ENCODE results near the gene PACS2. TPM values are rescaled to one million over a fixed set of nuclear protein-coding genes. Genes with fewer than 3 reads are reported as not detected.

PACS2 gene
- total RNA-seq, 2 donors from 2014 or later = 117 to 121 TPM

DNA sequence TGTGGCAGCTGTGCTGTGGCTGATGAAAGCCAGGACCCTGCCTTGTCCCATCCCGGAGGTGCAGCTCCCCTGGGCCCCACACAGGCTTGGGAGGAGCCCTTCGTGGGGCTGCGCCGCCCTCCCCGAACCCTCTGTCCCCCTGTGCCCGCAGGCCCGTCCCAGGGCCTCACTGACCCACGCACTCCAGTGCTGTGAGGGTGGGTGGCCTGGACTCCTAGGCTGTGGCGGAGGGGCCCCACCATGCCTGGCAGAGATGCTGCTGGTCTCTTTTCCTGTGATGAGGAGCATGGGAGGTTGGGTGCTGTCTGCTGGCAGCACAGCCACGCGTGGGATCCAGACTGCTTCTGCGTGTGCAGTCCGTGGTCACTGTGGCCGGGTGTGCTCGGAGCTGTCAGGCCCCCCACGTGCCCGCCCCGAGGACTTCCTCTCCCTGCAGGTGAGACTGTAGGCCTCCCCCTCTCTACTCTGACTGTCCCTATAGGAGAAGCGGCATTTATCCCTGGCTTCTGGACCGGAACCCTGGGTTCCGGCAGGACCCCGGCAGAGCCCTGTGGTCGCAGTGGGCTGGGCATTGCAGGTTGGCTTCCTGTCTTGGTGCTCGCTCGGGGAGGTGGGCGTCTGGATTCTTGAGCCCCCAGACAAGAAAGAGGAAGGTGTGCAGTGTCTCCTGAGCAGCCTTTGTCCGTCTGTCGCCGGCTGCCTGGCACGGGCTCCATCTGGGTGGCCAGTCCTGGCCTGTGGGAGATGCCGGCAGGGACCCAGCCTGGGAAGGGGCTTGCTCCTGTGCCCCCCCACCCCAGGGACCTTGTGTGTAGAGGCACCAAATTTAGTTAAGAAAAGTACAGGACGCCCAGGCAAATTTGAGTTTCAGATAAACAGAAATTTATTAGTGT is 107.4 kb downstream of the PACS2 start:
- Histone ChIP-seq H3K36me3 (ENCODE audit: control insufficient read depth, insufficient read depth, low read length) (peaks cover 30% of the 10 kb centered on the region), H3K9me3 (ENCODE audit: control insufficient read depth, low read length) (peaks cover 6% of the 10 kb centered on the region), H3K4me1 (ENCODE audit: control insufficient read depth, insufficient read depth, low read length) (peaks cover 4% of the 10 kb centered on the region), H3K4me3 (ENCODE audit: low read length) (peak overlapping the region; percentile 88), H3K9ac (ENCODE audit: extremely low read depth, low read length, poor library complexity, severe bottlenecking) (peak overlapping the region; percentile 76), H3K27me3 (ENCODE audit: control insufficient read depth, insufficient read depth, low read length, poor library complexity, severe bottlenecking) (no peaks in the 10 kb centered on the region), H3K27ac (ENCODE audit: low read depth, low read length) (no peak overlapping the region)
- Mint-ChIP-seq H3K27ac (peak overlapping the region; percentile 39), H3K4me3 (peak overlapping the region; percentile 85), H3K9me3 (no peaks in the 10 kb centered on the region), H3K36me3 (ENCODE audit: low read depth) (peaks cover 33% of the 10 kb centered on the region), H3K4me1 (peaks cover 6% of the 10 kb centered on the region), H3K27me3 (ENCODE audit: insufficient read depth) (peaks cover 6% of the 10 kb centered on the region)
- TF ChIP-seq, protein P1, sequence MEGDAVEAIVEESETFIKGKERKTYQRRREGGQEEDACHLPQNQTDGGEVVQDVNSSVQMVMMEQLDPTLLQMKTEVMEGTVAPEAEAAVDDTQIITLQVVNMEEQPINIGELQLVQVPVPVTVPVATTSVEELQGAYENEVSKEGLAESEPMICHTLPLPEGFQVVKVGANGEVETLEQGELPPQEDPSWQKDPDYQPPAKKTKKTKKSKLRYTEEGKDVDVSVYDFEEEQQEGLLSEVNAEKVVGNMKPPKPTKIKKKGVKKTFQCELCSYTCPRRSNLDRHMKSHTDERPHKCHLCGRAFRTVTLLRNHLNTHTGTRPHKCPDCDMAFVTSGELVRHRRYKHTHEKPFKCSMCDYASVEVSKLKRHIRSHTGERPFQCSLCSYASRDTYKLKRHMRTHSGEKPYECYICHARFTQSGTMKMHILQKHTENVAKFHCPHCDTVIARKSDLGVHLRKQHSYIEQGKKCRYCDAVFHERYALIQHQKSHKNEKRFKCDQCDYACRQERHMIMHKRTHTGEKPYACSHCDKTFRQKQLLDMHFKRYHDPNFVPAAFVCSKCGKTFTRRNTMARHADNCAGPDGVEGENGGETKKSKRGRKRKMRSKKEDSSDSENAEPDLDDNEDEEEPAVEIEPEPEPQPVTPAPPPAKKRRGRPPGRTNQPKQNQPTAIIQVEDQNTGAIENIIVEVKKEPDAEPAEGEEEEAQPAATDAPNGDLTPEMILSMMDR (conservative IDR thresholded peaks at IDR 0.05) = no peak
- WGBS, 2 experiments (ENCODE audit: insufficient coverage in 1 of 2, insufficient read length in 1 of 2) = 94 to 98% methylated on average over 21 to 32 of the region's 32 CpGs
- DNase-seq = no peak

DNA sequence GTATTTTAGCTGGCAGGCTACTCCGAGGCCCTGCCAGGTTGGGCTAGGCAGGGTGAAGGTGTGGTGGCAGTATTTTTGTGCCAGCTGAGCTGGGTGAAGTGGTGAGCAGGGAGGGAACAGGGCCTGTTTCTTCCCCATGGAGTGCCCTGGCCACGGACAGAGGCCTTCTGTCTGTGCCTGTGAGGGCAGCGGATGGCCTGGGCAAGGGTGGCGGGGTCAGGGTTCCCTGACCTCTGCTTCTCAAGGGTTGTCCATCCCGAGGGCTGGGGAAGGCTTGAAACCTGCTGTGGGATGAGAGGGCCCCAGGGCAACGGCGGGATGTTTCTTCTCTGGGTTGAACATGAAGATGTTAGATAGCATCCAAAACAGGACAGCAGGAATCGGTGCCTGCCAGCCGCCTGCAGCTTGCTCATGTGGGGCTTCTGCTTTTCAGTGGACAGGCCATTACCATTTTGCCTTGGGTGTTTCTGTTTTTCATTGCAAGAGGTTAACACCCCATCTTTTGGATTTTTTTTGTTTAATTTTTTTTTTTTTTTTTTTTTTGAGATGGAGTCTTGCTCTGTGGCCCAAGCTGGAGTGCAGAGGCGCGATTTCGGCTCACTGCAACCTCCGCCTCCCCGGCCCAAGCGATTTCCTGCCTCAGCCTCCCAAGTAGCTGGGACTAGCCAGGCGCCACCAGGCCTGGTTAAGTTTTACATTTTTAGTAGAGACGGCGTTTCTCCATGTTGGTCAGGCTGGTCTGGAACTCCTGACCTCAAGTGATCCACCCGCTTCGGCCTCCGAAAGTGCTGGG is 108.3 kb downstream of the PACS2 start:
- Mint-ChIP-seq H3K27ac (no peak overlapping the region), H3K27me3 (ENCODE audit: insufficient read depth) (peaks cover 6% of the 10 kb centered on the region), H3K4me3 (no peak overlapping the region), H3K4me1 (peaks cover 6% of the 10 kb centered on the region), H3K36me3 (ENCODE audit: low read depth) (peaks cover 37% of the 10 kb centered on the region), H3K9me3 (no peaks in the 10 kb centered on the region)
- Histone ChIP-seq H3K9me3 (ENCODE audit: control insufficient read depth, low read length) (peaks cover 13% of the 10 kb centered on the region), H3K36me3 (ENCODE audit: control insufficient read depth, insufficient read depth, low read length) (peaks cover 37% of the 10 kb centered on the region), H3K4me1 (ENCODE audit: control insufficient read depth, insufficient read depth, low read length) (peaks cover 4% of the 10 kb centered on the region), H3K9ac (ENCODE audit: extremely low read depth, low read length, poor library complexity, severe bottlenecking) (no peak overlapping the region), H3K27ac (ENCODE audit: low read depth, low read length) (no peak overlapping the region), H3K4me3 (ENCODE audit: low read length) (no peak overlapping the region), H3K27me3 (ENCODE audit: control insufficient read depth, insufficient read depth, low read length, poor library complexity, severe bottlenecking) (no peaks in the 10 kb centered on the region)
- WGBS, 2 experiments (ENCODE audit: insufficient coverage in 1 of 2, insufficient read length in 1 of 2) = 89 to 91% methylated on average over 17 to 21 of the region's 21 CpGs
- TF ChIP-seq, protein P1 (conservative IDR thresholded peaks at IDR 0.05) = no peak
- no peak for DNase-seq

DNA sequence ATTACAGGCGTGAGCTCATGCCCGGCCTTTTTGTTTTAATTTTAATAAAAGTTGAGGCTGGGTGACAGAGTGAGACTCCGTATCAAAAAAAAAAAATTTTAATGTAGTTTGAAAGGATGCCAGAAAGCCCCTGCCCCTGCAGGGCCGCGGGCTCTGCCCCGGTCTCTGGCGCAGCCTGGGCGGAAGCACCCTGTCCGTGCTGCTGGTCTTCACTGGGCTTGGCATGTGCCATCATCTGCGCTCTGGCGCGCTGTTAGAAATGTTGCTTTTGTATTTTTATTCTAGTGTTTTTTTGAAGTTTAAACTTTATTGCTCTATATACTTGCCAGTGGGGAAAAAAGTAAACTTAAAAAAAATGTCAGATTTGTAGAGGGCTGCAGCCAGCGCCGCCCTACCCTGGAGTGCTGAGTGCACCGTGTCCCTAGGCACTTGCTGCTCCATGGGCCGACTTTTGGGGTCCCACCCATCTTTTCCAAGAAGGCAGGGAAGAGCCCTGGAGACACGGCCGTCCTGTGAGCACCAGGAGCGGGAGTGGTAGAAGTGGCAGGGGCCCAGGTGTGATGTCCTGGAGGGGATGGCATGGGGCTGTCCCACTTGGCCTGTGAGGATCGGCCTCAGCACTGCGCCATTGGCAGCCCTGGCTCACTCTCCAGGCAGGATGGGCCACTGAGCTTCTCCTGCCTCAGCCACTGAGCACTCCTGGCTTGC is 109.1 kb downstream of the PACS2 start:
- Histone ChIP-seq H3K4me1 (ENCODE audit: control insufficient read depth, insufficient read depth, low read length) (peaks cover 4% of the 10 kb centered on the region), H3K9ac (ENCODE audit: extremely low read depth, low read length, poor library complexity, severe bottlenecking) (no peak overlapping the region), H3K36me3 (ENCODE audit: control insufficient read depth, insufficient read depth, low read length) (peaks cover 41% of the 10 kb centered on the region), H3K9me3 (ENCODE audit: control insufficient read depth, low read length) (peaks cover 13% of the 10 kb centered on the region), H3K27ac (ENCODE audit: low read depth, low read length) (no peak overlapping the region), H3K27me3 (ENCODE audit: control insufficient read depth, insufficient read depth, low read length, poor library complexity, severe bottlenecking) (no peaks in the 10 kb centered on the region), H3K4me3 (ENCODE audit: low read length) (no peak overlapping the region)
- peaks cover 3% of the 10 kb centered on the region for H3K9me3 Mint-ChIP-seq
- peak overlapping the region; percentile 23 for H3K27ac Mint-ChIP-seq
- WGBS, 2 experiments (ENCODE audit: insufficient coverage in 1 of 2, insufficient read length in 1 of 2) = 94 to 97% methylated on average over 13 to 21 of the region's 21 CpGs
- no peak for DNase-seq
- peaks cover 3% of the 10 kb centered on the region for H3K27me3 Mint-ChIP-seq (ENCODE audit: insufficient read depth)
- peaks cover 4% of the 10 kb centered on the region for H3K4me1 Mint-ChIP-seq
- H3K36me3 Mint-ChIP-seq (ENCODE audit: low read depth) = peaks cover 44% of the 10 kb centered on the region
- TF ChIP-seq, protein P1 (conservative IDR thresholded peaks at IDR 0.05) = no peak
- no peak overlapping the region for H3K4me3 Mint-ChIP-seq
